ENCODE data around the gene HDHD2.

GRCh38 chr18:47151439-47151838, 1.1 kb upstream of the HDHD2 start:
- no peak for TF ChIP-seq CTCF (IDR thresholded peaks at IDR 0.05 in 8 of 11, conservative IDR thresholded peaks at IDR 0.05 in 3 of 11)
- TF ChIP-seq POLR2AphosphoS5 (IDR thresholded peaks at IDR 0.05), result no peak
- no peak for TF ChIP-seq POLR2A (IDR thresholded peaks at IDR 0.05)

Data from spleen (tissue), 7 donors.